ENCODE measurements around the gene ANO7.
A peak's percentile ranks its signal among the peaks of the same experiment; 100 is the strongest.

The ANO7 gene

DNA sequence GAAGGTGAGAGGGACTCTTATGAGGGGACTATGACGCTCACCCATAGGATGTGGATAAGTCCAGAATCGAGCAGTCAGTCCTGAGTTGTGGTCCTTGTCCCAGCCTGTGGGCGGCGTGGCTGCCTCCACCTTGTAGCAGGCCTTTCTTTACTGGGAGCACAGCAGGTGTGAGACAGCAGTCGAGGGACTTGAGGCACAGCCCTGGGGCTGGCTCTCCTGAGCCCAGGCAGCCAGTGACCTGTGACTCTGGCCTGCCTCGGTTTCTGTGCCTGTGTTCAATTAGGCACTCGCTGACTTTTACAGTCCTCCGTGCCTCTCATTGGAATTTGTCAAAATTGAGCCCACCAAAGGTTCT, 30.0 kb upstream of the ANO7 start:
- no peak for DNase-seq (ENCODE audit: low spot score)

DNA sequence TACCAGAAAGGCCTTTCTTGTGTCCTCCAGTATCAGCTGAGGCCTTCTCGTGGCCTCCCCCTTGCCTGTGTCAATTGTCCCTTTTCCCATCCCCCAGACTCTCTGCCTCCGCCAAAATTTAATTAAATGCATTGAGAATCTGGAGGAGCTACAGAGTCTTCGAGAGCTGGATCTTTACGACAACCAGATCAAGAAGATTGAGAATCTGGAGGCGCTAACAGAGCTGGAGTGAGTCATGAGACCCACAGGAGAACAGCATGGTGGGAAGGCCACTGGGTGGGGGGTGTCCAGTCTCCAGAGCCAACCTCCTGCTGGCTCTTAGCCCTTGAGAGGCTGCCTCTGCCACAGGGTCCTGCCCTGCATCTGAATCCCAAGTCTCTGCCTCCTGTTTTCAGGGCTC, 29.4 kb upstream of the ANO7 start:
- DNase-seq (ENCODE audit: low spot score) = no peak

DNA sequence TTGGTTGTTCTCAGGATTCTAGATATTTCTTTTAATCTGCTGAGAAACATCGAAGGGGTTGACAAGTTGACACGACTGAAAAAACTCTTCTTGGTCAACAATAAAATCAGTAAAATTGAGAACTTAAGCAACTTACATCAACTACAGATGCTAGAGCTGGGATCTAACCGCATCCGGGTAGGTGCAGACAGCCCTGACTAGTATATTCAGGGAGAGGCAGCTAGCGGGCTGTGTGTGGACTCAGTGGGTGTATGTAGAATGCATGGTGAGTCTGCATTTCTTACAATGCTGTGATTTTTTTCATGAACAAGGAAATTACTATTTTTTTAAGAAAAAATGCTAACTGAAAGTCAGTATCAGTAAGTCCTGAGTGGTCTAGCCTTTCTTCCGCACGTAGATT, 28.2 kb upstream of the ANO7 start:
- no peak for DNase-seq (ENCODE audit: low spot score)

DNA sequence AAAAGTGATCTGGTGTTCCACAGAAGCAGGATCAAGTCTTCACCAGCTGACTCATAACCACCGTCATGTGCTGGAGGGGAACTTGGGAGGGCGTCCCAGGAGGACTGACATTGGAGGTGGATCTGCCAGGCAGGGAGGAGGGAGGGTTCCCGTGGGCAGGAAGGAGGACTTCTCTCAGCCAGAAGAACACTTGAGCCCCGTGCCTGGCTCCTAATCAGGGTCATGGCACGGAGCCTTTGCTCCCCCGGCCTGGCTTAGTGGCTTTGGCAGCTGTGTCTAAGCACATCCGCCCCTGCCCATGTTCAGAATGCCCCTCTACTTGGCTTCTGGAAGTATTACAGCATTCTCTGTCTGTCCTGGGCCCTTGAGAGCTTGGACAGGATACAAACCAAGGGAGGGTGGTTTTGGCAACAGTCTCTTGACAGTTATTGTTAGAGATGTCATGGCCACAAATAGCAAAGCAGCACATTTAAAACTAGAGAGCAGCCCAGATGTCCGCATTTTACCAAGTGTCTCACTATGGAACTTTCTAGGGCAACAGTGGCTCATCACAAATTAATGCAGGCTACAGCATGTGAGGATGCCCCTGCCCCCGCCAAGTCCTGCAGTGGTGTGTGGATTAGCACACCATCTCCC, 26.7 kb upstream of the ANO7 start:
- peak; percentile 79 for DNase-seq (ENCODE audit: low spot score)

DNA sequence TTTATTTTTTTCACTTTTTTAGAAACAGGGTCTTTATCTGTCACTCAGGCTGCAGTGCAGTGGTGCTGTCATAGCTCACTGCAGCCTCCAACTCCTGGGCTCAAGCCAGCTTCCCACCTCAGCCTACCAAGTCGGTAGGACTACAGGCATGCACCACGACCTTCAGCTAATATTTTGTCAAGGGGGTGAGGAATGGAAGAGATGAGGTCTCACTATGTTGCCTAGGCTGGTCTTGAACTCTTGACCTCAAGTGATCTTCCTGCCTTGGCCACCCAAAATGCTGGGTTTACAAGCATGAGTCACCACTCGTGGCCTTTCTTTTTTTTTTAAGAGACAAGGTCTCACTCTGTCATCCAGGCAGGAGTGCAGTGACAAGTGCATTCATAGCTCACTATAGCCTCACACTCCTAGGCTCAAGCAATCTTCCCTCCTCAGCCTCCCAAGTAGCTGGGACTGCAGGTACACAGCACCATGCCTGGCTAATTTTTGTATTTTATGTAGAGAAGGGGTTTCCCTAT, 24.8 kb upstream of the ANO7 start:
- DNase-seq (ENCODE audit: low spot score) = no peak

DNA sequence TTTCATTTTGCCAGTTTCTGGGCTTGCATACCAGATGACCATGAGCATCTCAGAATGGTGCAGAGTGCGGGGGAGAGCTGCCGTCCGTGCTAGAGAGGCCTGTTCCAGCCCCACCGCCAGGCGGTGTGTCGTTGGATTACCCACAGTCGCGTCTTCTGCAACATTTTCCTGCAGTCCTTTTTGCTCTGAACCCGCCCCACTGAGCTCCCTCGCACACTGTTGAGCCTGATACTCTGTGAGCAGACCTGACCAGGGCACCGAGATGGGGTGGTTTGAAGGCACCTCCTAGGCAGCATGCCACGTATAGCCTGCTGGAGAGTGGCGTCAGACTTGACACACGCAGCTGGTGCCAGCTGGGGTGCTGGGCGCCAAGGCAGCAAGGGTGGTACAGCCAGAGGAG, 20.1 kb upstream of the ANO7 start:
- no peak for DNase-seq (ENCODE audit: low spot score)

DNA sequence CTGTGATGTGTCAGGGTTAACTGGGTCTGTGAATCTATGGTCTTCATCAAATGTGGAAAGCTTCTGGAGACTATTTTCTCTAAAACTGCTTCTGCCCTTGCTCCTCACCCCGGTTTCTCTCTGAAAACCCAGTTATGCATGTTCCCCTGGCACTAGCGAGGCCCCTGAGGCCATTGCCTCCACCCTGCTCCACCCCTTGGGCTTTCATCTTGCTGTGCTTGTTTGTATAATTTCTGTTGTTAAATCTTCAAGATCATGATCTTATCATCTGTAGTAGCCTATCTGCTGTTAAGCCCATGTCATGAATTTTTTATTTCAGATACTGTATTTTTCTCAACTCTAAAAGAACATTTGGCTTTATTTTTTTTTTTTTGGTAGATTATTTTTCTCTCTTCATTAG, 14.9 kb upstream of the ANO7 start:
- no peak for DNase-seq (ENCODE audit: low spot score)

DNA sequence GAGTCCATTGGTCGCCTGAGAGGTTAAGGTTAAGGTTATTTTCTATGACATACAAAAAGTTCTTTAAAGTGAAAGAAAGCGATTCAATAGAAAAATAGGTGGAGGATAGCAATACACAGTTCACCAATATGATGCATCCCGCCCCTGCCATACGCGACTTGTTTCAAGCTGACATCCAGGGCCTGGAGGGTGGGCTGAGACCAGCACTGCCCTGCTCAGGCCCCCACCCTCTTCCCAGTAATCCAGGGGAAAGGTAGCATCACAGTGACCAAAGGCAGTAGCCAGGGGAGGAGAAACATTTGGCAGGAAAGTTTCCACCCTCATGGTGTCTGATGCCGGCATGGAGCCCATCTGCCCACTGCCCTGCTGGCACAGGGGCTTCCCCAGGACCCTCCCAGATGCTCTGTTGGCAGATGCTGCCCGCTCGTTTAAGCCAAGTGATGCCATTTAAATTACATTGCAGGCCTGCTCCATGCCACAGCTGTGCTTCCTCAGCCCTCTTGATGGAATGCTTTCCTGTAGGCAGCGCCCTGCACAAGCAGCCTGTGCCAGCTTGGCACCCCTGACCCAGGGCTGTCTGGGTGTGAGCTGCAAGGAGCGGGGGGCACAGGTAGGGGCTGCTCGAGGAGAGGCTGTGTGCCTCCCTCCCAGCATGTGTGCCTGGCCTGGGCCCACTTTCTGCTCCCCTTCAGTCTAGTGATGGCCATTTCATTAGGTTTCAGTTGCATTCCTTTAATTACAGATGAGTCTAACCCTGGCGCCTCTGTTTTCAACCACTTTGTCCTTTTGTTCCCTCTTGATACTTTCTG, 10.7 kb upstream of the ANO7 start:
- DNase-seq (ENCODE audit: low spot score) = no peak

DNA sequence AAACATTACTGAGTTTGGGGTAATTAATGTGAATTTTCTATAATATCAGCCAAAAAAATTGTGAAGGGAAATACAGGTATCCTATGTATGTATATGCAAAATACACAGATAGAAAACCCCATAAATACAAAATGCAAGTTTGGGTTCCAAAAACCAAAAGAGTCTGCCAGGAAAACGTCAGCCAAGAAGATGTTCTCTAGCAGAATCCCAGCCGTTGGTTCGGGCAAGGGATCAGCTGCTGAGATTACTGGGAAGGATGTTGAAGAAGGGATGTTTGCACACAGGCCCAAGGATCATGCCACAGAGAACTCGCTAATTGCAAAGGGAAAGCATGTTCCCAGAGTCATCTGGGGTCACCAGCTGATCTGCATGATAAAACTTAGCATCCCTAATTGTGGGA, 9.5 kb upstream of the ANO7 start:
- DNase-seq (ENCODE audit: low spot score) = no peak

DNA sequence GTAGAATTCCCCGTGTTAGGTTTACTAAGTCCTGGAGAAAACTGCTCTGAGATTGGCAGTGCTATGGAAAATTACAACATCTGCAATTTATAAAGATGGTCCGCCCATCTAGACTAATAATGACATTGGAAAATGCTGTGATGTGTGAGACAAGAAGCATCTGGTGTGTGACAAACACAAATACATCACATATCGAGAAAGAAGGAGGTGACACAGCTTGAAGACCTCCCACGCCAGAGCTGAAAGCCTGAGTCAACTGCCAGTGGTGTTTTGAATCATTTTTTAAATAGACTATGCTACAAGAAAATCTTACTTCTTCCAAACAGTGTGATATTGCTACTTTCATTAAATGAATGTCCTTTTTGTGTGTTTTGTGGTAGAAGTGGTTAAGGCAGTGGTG, 8.6 kb upstream of the ANO7 start:
- peak; percentile 50 for DNase-seq (ENCODE audit: low spot score)

DNA sequence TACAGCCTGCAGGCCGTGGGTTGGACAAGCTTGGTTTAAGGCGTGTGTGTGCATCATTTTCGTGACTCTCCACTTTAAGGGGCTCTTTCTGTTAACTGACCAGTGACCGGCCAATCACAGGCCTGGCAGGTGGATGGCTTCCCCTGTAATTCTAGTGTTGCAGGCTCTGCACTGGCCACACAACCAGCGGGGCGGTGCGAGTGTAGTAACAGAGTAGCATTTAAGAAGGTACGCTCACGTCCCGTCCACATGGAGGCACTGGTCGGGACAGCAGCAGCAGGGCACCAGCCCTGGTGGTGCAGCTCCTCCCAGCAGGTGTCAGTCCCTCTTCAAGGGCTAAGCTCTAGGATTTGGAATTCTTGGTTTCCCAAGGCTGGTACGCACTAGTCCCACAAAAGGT, 8.0 kb upstream of the ANO7 start:
- DNase-seq (ENCODE audit: low spot score) = no peak

DNA sequence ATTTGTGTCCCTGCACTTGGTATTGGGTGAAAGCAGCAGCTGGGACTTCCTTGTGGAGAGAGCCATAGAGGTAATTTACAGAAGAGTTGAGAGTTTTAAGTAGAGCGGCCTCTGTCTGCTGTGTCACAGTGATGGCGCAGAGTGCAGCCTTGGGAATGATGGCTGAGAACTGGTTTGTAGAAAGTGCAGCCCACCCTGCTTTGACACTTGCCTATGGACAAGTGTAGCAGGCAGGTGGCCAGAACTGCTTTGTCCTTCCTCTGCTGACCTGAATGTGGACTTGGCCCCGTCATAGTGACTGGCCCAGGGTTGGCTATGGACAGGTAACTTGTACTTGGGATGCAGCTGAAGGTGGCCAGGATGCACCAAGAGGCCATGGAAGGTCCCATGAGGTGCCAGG, 6.4 kb upstream of the ANO7 start:
- DNase-seq (ENCODE audit: low spot score) = no peak

DNA sequence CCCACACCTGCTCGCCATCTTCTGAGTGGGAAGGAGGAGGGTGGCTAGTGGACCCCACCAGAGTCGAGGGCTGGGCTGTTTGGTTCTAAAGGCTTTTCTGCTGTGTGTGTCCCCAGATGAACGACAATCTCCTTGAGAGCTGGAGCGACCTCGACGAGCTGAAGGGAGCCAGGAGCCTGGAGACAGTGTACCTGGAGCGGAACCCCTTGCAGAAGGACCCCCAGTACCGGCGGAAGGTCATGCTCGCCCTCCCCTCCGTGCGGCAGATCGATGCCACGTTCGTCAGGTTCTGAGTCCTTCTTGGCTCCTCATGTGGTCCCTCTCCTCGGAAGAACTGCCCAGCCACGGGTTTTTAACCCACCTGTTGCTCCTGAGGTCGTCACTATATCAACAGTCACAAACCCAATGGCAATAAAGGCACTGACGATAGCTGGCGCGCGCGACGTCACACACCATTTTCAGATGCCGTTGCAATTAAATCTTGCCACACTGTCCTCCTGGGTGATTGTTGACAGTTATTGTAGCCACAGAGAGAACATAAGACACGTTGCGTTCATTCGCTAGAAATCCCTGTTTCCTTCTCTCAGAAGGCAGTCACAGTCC, 5.8 kb upstream of the ANO7 start:
- DNase-seq (ENCODE audit: low spot score) = no peak

DNA sequence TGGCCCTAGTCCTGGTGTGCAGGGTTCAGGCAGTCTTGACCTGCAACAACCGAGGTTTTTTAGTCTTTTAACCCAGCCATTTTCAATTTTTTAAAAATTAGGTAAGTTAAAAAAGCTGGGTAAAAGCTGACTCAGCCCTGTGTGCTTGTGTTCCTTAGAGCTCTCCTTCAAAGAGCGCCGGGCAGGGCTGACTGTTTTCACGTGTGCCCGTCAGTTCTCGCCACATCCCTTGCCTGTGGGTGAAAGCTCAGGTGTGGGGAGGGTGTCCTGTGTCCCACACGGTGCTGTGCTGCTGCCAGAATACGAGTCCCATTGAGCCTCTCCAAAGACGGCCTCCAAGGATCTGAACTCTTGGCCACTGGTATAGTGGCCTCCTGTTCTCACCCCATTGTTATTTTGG, 5.3 kb upstream of the ANO7 start:
- no peak for DNase-seq (ENCODE audit: low spot score)

DNA sequence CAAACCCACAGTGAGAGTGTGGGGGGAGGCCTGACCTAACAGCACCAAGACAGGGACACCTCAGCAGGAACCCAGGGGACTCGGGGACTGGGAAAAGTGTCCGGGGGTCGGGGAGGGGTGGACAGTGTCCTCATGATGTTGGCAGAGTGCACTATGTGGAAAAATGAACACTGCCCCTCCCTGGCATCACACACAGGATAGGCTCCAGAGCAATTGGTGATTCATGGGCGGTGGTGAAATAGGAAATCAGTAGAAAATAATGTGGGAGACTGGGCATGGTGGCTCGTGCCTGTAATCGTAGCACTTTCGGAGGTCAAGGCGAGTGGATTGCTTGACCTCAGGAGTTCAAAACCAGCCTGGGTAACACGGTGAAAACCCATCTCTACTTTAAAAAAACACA, 3.6 kb upstream of the ANO7 start:
- DNase-seq (ENCODE audit: low spot score) = no peak

DNA sequence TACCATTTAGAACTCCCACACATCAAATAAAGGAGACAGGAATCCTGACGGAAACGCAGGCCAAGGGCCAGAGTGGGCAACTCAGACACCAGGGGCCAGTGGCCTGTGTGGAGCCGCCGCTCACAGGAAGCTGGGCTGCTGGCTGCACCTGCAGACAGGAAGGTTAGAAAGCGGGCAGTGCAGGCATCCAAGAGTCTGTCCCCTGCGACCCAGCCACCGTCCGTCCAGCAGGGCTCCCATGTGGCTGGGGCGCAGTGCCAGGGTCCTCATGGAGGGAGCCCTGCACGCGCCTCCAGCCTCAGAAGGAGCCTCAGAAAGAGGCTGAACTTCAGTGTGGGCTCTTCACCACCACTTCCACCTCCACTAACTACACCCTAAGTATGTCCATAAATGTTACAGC, 2.5 kb upstream of the ANO7 start:
- no peak for DNase-seq (ENCODE audit: low spot score)

DNA sequence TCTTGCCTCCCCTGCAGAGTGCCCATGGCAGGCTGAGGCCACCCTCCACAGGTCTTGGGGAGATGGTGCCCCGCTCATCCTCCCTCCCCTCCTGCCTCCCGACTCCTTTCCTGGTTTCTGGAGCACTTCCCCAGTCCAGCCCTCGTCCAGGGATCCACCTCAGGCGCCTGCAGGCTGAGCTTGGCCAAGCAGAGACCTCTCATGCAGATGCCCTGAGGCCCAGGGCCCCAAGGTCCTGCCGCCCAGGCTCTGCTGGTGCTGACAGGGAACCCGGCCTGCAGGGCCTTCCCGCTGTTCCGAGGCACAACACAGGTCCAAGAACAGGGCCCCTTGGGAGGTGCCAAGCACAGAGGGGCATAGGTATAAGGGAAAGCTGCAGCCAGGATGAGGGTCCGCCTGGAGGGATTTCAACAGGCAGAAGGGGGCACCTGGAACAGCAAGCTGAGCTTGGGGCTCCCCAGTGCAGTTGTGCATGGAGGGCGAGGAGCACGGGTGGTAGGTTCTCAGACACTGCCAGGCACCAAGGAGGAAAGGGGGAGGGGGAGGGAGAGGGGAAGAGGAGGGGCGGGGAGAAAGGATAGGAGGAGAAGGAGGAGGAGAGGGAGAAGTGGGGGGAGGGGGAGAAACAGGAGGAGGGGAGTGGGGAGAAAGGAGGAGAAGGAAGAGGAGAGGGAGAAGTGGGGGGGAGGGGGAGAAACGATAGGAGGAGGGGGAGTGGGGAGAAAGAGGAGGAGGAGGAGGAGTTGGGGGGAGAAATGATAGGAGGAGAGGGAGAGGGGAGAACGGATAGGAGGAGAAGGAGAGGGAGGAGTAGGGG, 1.2 kb upstream of the ANO7 start:
- DNase-seq (ENCODE audit: low spot score) = no peak

DNA sequence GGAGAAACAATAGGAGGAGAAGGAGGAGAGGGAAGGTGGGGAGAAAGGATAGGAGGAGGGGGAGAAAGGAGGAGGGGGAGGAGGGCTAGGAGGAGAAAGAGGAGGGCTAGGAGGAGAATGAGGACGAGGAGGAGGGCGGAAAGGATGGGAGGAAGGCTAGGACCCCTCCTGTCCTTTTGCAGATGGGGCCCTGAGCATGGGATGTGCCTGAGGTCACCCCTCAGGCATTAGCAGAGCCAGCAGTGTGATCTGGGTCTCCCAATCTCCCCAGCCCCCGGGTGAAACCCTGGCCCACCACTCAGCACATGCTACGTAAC, 601 bp upstream of the ANO7 start:
- DNase-seq (ENCODE audit: low spot score) = no peak

DNA sequence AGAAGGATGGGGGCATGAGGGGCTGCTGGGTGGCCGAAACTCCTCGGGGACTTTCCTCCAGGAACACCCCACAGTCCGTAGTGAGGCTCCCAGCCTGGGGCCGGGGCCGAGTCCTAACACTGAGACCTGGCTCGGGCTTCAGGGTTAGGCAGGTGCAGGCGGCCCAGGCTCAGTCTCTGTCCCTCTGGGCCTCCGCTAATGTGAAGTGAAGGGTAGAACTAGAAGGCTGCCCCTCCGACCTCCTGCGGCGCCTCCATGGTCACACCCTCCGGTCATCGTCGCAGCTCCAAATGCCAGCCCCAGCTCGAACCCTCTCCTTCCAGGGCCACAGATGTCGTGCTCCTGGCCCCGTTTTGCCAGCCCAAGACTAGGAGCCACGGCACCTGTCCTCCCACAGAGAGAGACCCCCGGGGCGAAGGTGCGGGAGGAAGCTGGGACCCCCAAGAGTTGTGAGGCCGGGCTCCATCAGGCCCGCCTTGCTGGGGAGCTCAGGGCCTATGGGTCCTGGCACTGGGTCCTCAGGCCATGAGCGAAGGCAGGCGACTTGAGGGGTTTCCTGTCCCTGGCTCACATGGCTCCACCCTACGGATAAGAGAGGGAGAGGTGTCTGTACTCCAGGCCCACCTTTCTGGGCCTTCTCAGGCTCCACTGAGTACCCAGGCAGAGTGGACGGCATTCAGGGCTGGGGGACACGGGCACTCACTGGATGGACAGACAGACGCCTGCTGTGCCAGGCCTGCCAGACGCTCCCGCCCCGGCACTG, 797 bp downstream of the ANO7 start:
- no peak for DNase-seq (ENCODE audit: low spot score)

DNA sequence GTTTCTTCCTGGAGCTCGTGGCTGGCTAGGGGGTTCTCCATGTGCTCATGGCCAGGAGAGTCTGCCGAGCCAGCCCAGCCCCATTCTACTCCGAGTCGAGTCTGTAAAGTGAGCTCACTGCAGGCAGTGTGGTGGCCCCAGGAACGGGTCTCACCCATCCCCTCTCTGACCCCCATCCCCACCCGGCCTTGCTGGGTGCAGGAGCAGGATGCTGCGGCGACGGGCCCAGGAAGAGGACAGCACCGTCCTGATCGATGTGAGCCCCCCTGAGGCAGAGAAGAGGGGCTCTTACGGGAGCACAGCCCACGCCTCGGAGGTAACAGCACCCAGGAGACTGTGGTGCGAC, 1.4 kb downstream of the ANO7 start:
- no peak for DNase-seq (ENCODE audit: low spot score)

DNA sequence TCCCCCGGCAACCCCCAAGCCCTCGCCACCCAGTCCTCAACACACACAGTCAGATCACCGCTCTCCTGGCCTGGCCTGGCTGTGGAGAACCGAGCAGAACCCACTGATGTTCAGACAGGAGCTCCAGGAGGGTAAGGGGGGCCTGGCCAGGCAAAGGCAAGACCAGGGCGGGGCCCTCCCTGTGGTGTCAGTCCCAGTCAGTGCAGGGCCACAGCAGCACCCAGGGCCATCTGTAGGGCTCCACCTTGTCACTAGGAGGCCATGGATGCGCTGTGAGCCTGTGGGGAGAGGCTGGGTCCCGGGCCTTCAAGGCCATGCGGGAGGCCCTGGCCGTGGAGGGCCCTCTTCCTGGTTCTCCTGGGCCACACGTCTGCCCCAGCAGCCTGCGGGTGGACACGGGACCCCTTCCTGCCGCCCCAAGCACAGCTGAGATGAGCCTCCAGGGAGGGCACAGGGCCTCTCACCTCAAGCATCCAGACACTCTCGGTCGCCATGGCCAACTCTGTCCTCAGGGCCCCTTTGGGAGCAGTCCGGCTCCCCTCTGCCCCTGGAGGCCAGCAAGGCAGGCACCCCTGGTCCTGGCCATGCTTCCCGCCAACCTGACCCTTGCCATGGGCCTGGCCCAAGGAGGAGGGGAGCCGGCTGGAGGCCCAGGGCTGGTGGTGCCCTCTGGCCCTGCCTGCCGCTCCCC, 2.0 kb downstream of the ANO7 start:
- DNase-seq (ENCODE audit: low spot score) = no peak

DNA sequence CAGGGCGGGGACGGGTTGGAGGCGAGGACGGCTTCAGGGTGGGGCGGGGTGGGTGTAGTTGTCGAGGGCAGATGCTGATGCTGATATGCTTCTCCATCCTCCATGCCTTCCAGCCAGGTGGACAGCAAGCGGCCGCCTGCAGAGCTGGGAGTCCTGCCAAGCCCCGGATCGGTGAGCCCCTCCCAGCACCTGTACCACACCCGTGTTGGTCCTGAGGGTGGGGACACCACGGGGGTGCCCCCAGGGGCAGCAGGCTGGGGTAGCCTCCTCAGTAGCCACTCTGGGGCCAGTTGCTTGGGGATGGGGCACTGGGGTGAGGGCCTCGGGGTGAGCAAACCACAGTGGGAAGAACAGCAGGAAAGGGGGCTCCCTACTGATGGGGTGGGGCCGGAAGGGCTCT, 2.6 kb downstream of the ANO7 start:
- DNase-seq (ENCODE audit: low spot score) = no peak
